CD14-positive monocyte (primary cell): Measurements from ENCODE around the gene TASOR2. TPM values are rescaled to one million over a fixed set of nuclear protein-coding genes. Genes with fewer than 3 reads are reported as not detected.

Experiments used
- DNase-seq, 3 donors: peaks; one replicate each; pipeline ENCODE4 v3.0.0-alpha.2; 2011 to 2022
- H2AFZ ChIP-seq: 2 replicates; pipeline ENCODE4 v1.6.0; 2012; ENCODE audit warnings: mild to moderate bottlenecking, low read depth, low read length, inconsistent platforms; ENCODE audit not compliant: insufficient read depth, poor library complexity, severe bottlenecking
- H3K27ac ChIP-seq, 2 donors: 1 replicate in 1 of 2; 2 replicates in 1 of 2; pipeline ENCODE4 v1.5.1; 2012 to 2013; ENCODE audit warnings: low read length in 2 of 2, control low read depth in 1 of 2, inconsistent platforms in 1 of 2, low read depth in 1 of 2, mild to moderate bottlenecking in 1 of 2
- H3K27me3 ChIP-seq, 2 donors: one replicate each; pipeline versions ENCODE4 v1.6.0 to v1.6.1; 2011 to 2013; ENCODE audit warnings: low read length in 2 of 2; ENCODE audit not compliant: control insufficient read depth in 2 of 2, insufficient read depth in 2 of 2
- H3K36me3 ChIP-seq, 2 donors: replicated peaks in 1 of 2; 1 replicate in 1 of 2; 2 replicates in 1 of 2; pipeline versions ENCODE4 v1.5.1 to v1.6.1; 2012 to 2013; ENCODE audit warnings: low read length in 2 of 2, control low read depth in 1 of 2, inconsistent platforms in 1 of 2, mild to moderate bottlenecking in 1 of 2; ENCODE audit not compliant: insufficient read depth in 2 of 2, control insufficient read depth in 1 of 2
- H3K4me1 ChIP-seq, 2 donors: 1 replicate in 1 of 2; 2 replicates in 1 of 2; pipeline versions ENCODE4 v1.5.1 to v1.6.1; 2012 to 2013; ENCODE audit warnings: low read length in 2 of 2, control low read depth in 1 of 2, inconsistent platforms in 1 of 2, mild to moderate bottlenecking in 1 of 2, moderate library complexity in 1 of 2; ENCODE audit not compliant: insufficient read depth in 2 of 2, control insufficient read depth in 1 of 2
- H3K4me2 ChIP-seq: replicated peaks from 2 replicates; pipeline ENCODE3; 2012; ENCODE audit warnings: low read length, moderate library complexity, mild to moderate bottlenecking; ENCODE audit not compliant: poor library complexity, severe bottlenecking; ENCODE audit errors: extremely low read depth
- H3K4me3 ChIP-seq, 3 experiments: fragments of 200-600 bp in 1 of 3; sonication (generic) in 1 of 3; replicated peaks in 1 of 3; 1 replicate in 2 of 3; 2 replicates in 1 of 3; pipeline ENCODE4 v1.5.1; 2011 to 2013; ENCODE audit warnings: low read length in 3 of 3, mild to moderate bottlenecking in 3 of 3, control low read depth in 2 of 3, low read depth in 2 of 3, inconsistent platforms in 1 of 3, moderate library complexity in 1 of 3
- H3K79me2 ChIP-seq: 2 replicates; pipeline ENCODE4 v1.6.0; 2012; ENCODE audit warnings: mild to moderate bottlenecking, control low read depth, inconsistent platforms, low read length, moderate library complexity; ENCODE audit not compliant: insufficient read depth
- H3K9ac ChIP-seq: 2 replicates; pipeline ENCODE4 v1.6.0; 2017; ENCODE audit warnings: low read length, mild to moderate bottlenecking; ENCODE audit not compliant: insufficient read depth, poor library complexity, severe bottlenecking
- H3K9me3 ChIP-seq, 2 donors: replicated peaks in 1 of 2; 1 replicate in 1 of 2; 2 replicates in 1 of 2; pipeline versions ENCODE4 v1.5.1 to v1.6.1; 2012 to 2013; ENCODE audit warnings: low read length in 2 of 2, control low read depth in 1 of 2; ENCODE audit not compliant: control insufficient read depth in 1 of 2, insufficient read depth in 1 of 2
- H4K20me1 ChIP-seq: 2 replicates; pipeline ENCODE4 v1.6.0; 2012; ENCODE audit warnings: mild to moderate bottlenecking, low read length, control low read depth, moderate library complexity; ENCODE audit not compliant: insufficient read depth
- H3K27ac Mint-ChIP-seq, 7 donors: one replicate each; pipeline ENCODE4 v1.8.0; 2020; ENCODE audit warnings: mild to moderate bottlenecking in 7 of 7, mixed read lengths in 7 of 7, moderate library complexity in 6 of 7, inconsistent platforms in 2 of 7
- H3K27me3 Mint-ChIP-seq, 3 donors: one replicate each; pipeline ENCODE4 v1.8.0; 2021 to 2022; ENCODE audit warnings: low read depth in 3 of 3, mild to moderate bottlenecking in 3 of 3, mixed read lengths in 3 of 3, moderate library complexity in 3 of 3, inconsistent platforms in 1 of 3
- H3K36me3 Mint-ChIP-seq, 2 donors: one replicate each; pipeline ENCODE4 v1.8.0; 2020; ENCODE audit warnings: mixed read lengths in 2 of 2, inconsistent platforms in 1 of 2, mild to moderate bottlenecking in 1 of 2
- H3K4me1 Mint-ChIP-seq: one replicate; pipeline ENCODE4 v1.8.0; 2020; ENCODE audit warnings: mild to moderate bottlenecking, mixed read lengths
- H3K4me3 Mint-ChIP-seq, 2 donors: one replicate each; pipeline ENCODE4 v1.8.0; 2020; ENCODE audit warnings: mild to moderate bottlenecking in 2 of 2, mixed read lengths in 2 of 2, moderate library complexity in 1 of 2
- H3K9me3 Mint-ChIP-seq, 7 donors: one replicate each; pipeline ENCODE4 v1.8.0; 2020 to 2022; ENCODE audit warnings: mixed read lengths in 7 of 7, mild to moderate bottlenecking in 6 of 7, moderate library complexity in 6 of 7, inconsistent platforms in 2 of 7
- CTCF ChIP-seq: fragments of 200-600 bp; IDR thresholded peaks from one replicate; pipeline ENCODE4 v1.8.0; 2022; ENCODE audit warnings: antibody characterized with exemption, mild to moderate bottlenecking
- WGBS: methylation state at CpG from one replicate; pipeline ENCODE4 v1.1.5; 2013; ENCODE audit warnings: missing lambda C conversion rate; ENCODE audit not compliant: insufficient coverage; 5-methylcytosine and 5-hydroxymethylcytosine counted together
- intact Hi-C, 2 donors: fragments of 100-400 bp; cut with micrococcal nuclease; formaldehyde crosslinking; loops; one replicate each; pipeline versions ENCODE4 v1.15.0 to v1.15.1; 2023
- polyA plus RNA-seq, 3 donors: library from polyadenylated mRNA; depleted of rRNA in 1 of 3; unstranded in 2 of 3; stranded (reverse) in 1 of 3; fragments of 300-500 nt in 2 of 3; fragments of >200 nt in 1 of 3; fragmentation: Illumina TruSeq in 2 of 3; gene quantifications; 1 replicate in 2 of 3; 2 replicates in 1 of 3; pipeline ENCODE4 v1.2.3, GENCODE V29; 2012 to 2021

The TASOR2 gene
- polyA plus RNA-seq, 3 donors: 3.2 to 12.3 (median 9.5) TPM

- peaks cover 59% of the 10 kb centered on the region for H3K79me2 ChIP-seq
- 96% methylated on average over 13 of the region's 20 CpGs for WGBS
- intact Hi-C loops: no loop called here
These were observed 25.6 kb upstream of the TASOR2 start for GRCh38 chr10:5658871-5659618.

More at GRCh38 chr10:5658871-5659618, 25.6 kb upstream of the TASOR2 start:
- H3K27ac Mint-ChIP-seq: peak overlapping the region in 5 of 7 donors; percentile 33 to 86 (median 41)
- Histone ChIP-seq H3K36me3 (peaks cover 0 to 13% of the 10 kb centered on the region in 2 donors), H3K27me3 (no peaks in the 10 kb centered on the region), H3K27ac (peak overlapping the region in 1 of 2 donors; percentile 6), H4K20me1 (peaks cover 40% of the 10 kb centered on the region), H3K4me3 (no peak overlapping the region), H3K9ac (no peak overlapping the region), H3K4me2 (no peak overlapping the region), H3K4me1 (peaks cover 13 to 14% of the 10 kb centered on the region in 2 donors), H3K9me3 (no peaks in the 10 kb centered on the region), H2AFZ (no peak overlapping the region)
- H3K27me3 Mint-ChIP-seq: peaks cover 0 to 2% (median 2%) of the 10 kb centered on the region in 3 donors
- H3K4me3 Mint-ChIP-seq: no peak overlapping the region
- no peak for TF ChIP-seq CTCF
- H3K9me3 Mint-ChIP-seq: no peaks in the 10 kb centered on the region
- peaks cover 12 to 16% of the 10 kb centered on the region in 2 donors for H3K36me3 Mint-ChIP-seq
- peaks cover 19% of the 10 kb centered on the region for H3K4me1 Mint-ChIP-seq
- no peak for DNase-seq
